SK-N-SH treated with all-trans-retinoic acid at 6 μM for 48 hours (cell line): Measurements from ENCODE around the gene FAM153A.
"Not testable (repeated sequence)": the region's sequence is repeated elsewhere in the genome, so short reads cannot be mapped to it uniquely, and the experiment has no call there.

Experiments used
- ATAC-seq: fragments of 200-7000 bp; cut with Tn5 transposase; 3 replicates; pipeline ENCODE4 v1.9.1; 2020; ENCODE audit warnings: mild to moderate bottlenecking, moderate library complexity

Gene FAM153A

DNA sequence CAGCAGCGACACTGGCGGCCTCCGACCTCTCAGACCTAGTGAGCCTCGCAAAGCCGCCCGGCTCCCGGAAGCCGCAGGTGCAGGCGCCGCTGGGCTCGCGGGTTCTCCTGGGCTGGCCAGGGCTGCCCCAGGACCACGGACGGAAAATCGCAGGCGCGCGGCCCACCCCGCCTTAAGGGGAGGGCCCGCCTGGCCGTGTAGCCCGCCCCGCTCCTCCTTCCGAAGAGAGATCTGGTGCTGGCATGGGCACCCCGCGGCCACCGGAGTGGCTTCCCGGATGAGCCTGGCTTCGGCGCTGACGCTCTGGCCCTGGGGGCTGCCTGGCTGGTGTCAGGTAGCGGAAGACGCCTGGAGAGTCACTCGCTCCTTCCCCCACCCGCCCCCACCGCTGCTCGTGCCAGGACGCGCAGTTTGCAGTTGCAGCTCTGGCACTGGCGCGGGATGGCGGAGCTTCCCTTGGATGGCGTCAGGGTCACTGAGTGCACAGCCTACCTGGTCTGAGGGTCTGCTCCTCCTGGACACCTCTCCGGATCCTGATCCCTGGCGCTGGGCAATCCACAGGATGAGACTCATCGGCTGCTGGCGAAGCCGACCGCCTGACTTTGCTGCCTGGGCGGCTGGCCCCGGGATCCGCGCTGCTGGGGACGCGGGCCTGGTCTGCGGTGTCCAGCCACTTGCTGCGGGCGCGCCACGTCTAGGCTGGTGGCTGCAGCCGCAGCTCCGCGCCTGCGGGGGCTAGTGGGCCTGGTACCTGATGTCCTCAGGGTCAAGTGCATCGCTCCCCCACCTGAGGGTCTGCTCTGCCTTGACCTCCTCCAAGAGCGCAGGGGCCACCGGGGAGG is at the start of gene FAM153A:
Gene FAM153A, minus strand, starts transcription at position 108 of the 842 bp plus-strand sequence.
- ATAC-seq: not testable (repeated sequence)

DNA sequence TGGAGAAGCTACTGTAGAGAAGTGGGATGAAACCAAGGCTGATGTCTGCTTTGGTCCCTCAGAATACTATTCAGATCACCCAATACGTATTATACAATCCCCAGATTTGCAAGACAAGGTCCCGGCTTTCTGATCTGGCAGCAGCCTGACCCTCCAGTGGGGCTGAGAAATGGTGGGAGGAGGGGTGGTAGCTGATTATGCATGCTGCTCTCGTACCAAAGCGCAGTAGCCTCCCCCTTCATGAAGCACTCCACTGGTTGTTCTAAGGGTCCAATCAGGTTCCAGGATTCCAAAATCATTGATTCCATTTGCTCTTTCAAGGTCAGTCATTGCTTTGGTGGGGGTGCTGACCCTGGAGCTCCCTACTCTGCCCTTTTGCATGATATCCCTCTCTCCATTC is 49.6 kb upstream of the FAM153A start:
- ATAC-seq: not testable (repeated sequence)

DNA sequence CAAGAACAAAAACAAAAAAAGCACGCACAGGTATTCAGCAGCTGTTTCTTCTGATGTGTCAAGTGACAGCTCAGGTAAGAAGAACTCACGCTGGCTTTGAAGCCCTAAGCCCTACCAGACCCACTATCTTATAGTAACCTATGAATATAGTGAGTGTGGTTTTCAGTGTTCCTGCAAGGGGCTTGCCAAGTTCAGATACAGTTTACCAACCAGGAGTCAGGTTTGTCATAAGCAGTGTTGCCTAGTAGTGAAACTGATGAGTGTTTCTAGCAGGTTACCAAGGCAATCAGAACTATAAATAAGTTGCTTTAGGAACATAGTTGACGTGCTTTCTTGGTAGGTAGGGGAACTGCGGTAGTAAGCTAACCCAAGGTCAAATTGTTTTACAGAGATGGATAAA is 43.4 kb upstream of the FAM153A start:
- ATAC-seq: not testable (repeated sequence)

DNA sequence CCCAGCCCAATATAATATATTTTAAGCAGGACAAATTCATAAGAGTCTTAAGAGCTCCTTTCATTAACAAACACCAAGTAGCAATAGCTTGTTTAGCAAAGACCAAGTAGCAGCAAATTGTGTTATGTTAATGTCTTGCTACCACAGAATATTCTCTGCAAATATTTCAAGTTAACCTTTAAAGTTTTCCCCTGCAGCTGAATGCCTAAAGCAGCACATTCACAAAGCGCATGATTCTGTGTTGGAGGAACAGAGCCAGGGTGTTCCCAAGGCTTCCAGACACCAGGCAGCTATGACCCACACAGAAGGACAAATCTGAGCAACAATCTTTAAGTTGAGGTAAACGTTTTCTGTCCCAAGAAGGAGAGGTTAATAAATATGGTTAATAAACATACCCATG is 42.1 kb upstream of the FAM153A start:
- ATAC-seq: not testable (repeated sequence)

DNA sequence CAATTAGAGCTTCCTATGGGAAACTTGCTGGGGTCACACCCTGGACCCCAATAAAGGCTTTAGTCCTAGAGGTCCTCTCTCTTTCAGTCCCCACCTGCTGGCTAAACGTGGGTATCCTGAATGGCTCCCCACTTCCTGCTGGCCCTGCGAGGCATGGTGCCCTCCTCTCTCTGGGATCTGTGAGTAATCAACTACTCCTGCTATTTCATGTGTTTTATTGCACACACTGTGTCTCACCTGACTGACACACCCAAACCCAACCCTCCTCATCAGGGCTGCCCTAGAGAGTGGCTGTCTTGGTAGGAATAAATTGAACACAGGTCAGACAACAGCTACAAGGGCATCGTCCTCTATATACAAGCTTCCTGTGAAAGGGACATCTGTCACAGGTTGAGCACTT is 39.8 kb upstream of the FAM153A start:
- not testable (repeated sequence) for ATAC-seq

DNA sequence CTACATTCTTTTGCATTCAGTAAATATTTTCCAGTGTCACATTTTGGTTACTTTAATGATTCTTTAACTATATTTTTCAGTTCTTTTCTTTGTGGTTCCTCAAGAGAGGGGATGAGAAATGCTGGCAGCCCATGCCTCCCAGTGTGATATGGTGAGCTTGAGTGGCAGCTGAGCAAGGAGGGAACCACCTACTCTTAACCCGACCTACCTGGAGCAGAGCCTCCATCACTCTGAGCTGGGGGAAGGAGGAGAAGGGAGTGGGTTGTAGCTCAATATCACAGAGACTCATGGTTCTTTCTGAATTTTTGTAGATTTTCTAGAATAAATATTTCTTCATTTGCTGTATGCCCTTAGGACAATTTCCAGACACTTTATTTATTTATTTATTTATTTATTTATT is 37.0 kb upstream of the FAM153A start:
- ATAC-seq: not testable (repeated sequence)

DNA sequence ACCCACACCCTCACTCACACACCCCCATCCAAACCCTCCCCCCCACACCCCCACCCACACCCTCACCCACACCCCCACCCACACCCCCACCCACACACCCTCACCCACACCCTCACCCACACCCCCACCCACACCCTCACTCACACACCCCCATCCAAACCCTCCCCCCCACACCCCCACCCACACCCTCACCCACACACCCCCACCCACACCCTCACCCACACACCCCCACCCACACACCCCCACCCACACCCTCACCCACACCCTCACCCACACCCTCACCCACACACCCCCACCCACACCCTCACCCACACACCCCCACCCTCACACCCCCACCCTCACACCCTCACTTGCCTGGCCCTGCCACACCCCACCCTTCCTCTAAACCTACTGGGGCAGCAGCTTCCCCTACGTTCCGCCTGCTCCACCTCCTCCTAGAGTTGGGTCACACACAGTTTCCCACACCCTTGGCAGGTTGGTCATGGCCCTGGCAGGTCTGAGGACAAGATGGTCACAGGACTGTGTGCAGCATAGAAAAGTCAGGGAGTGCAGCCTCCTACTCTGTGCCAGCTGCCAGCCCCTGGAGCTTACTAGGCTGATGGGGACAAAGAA is 30.2 kb upstream of the FAM153A start:
- not testable (repeated sequence) for ATAC-seq

DNA sequence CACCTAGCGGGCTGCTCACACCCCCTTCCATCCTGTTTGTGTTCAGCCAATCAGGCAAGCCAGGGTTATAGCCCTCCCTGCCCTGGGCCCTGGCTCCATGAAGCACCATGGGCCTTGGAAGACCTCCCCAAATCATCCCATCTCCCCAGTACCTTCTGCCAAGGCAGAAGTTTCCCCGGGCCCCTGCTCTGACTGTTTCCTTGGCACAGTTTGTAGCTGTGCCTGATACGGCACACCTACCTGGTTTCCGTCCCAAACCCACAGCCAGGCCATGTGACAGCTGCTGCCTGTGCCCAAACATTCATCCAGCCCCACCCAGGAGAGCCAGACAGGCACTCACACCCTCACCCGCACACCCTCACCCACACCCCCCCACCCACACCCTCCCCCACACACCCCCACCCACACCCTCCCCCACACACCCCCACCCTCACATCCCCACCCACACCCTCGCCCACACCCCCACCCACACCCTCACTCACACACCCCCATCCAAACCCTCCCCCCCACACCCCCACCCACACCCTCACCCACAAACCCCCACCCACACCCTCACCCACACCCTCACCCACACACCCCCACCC is 29.6 kb upstream of the FAM153A start:
- not testable (repeated sequence) for ATAC-seq

DNA sequence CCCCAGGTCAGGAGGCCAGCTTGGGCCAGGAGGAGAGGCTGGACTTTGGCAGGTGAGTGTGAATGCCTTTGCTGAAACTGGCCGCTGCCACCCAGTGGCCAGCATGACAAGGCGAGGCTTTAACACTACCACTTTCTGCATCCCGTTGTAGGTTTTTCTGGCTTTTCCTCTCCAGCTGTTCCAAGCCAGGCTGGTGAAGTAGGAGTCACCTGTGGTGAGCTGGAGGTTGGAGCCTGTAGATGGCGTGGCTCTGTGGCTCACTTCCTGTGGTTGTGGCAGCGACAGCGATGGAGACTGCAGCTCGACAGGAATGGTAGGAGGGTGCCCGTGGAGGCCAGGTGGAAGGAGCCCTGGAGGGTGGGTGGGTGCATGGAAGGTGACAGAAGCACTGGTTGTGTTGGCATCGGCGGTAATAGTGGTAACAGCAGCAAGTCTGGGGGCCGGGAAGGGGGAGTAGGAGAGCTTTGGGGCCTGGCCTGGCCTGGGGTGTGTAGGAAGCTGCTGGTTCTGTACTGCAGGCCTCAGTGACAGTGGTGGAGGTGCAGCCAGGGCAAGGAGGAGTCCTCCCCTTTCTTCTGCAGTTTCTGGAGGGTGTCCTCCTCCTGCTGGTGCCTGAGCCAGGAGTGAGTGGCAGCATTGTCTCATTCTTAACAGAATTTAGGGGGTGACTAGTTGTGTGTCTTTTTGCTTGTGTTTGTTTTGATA is 26.7 kb upstream of the FAM153A start:
- ATAC-seq: not testable (repeated sequence)

DNA sequence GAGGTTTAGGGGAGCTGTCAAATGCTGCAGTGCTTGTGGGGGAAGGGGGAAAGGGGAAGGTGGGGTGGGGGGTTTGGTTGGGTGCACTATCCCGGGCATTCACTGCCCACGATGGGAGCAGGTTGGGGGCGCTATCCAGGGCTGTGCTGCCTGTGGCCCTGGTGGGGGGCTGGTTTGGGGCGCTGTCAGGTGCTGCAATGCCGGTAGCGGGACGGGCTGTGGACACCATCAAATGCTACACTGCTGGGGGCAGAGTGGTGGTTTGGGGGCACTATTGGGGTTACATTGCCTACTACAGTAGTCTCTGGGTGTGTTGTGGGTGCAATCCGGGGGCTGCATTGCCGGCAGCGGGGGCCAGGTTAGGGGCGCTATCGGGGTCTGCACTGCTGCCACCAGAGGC is 25.7 kb upstream of the FAM153A start:
- not testable (repeated sequence) for ATAC-seq

DNA sequence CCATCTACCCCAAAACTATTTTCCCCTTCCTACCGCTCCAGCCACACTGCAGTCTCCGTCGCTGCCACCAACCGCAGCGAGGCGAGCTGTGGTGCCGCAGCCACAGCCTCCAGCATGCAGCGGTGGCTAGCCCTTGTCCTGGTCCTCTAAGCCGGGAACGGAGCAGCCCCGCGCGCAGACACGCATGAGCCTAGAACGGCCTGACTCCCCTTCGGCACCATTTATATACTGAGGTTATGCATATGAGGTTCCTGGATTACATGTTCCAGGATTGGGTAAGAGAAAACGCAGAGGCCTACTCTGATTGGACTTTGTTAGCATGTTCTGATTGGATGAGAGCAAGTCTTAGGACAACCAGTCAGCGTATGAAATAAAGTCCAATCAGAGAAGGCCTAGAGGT is 24.6 kb upstream of the FAM153A start:
- ATAC-seq: not testable (repeated sequence)

DNA sequence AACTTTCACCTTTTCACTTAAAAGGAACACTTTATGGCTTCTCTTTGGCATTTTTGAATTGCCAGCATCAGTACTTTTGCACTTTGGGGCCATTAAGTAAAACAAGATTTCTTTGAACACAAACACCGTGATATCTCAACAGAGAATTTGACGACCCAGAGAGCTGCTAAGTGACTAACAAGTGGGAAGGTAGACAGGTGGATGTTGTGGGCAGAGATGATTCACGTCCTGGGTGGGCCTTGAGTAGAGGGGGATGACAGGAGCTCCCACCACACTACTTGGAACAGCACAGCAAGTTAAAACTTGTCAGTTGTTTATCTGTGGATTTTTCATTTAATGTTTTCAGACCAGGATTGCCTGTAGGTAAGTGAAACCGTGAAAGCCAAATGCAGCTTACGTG is 18.7 kb upstream of the FAM153A start:
- ATAC-seq: not testable (repeated sequence)

DNA sequence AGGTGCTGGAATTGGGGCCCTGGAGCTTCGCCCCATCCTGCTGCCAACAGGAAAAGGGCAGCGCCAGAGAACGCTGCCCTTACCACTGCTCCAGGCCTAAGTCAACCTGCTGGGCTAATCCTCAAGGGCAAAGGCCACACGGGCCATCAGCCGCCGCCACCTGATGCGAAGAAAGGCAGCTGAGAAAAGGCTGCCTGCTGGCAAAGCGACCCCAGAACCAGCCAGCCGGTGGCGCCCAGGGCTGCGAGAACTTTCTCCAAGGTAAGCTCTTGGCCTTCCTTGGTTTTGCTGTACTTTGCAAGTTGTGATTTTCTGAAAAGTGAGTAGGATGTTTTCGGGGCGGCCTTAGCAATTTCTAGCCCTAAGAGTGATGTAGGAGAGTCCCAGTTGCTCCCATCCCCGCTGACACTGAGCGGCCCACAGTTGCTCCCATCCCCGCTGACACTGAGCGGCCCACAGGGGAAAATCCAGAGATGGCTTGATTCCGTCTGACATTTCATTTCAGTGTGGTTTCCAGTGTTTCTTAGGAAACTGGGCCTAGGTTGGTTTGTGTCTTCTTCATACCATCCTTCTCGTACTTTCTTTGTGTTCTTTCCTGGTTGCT is 15.6 kb upstream of the FAM153A start:
- not testable (repeated sequence) for ATAC-seq

DNA sequence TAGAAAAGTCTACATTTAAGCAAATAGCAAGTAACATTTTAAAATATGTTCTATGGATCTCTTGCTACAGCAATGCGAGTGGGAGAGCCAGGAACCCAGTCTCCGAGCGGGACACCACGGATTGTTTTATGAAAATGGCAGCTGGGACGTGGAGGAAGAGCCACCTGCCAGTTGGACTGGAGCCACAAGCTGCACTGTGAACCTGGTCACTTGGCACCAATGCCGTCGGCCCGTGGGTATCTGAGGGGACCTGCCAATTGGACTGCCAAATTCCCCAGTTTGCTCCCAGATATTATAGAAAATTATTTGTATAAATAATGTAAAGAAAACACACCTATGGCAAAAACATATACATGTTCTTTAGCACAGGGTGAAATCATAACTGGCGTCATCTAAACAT is 10.6 kb upstream of the FAM153A start:
- not testable (repeated sequence) for ATAC-seq

DNA sequence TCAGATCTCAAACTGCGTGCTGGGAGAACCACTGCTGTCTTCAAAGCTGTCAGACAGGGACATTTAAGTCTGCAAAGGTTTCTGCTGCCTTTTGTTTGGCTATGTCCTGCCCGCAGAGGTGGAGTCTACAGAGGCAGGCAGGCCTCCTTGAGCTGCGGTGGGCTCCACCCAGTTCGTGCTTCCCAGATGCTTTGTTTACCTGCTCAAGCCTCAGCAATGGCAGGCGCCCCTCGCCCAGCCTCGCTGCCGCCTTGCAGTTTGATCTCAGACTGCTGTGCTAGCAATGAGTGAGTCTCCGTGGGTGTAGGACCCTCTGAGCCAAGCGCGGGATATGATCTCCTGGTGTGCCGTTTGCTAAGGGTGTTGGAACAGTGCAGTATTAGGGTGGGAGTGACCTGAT is 8.9 kb upstream of the FAM153A start:
- ATAC-seq: not testable (repeated sequence)

DNA sequence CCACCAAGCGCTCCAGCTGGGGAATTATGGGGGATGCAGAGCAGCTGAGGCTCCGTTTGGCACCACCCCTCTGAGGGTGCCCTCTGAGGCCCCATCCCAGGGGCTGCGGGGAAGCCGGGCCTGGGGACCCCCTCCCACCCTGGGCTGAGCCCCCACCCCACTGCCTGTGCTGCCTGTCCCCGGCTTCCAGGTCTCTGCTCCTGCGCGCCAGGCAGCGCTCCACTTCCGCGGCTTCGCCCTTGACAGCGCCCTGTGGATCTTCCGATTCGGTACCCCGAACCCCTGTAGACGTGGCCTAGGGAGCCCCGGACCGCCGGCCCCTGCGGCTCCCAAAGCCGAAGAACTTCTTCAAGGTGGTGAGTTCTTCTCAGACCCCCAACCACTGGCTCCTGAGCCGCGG is 530 bp downstream of the FAM153A start:
- ATAC-seq: not testable (repeated sequence)

DNA sequence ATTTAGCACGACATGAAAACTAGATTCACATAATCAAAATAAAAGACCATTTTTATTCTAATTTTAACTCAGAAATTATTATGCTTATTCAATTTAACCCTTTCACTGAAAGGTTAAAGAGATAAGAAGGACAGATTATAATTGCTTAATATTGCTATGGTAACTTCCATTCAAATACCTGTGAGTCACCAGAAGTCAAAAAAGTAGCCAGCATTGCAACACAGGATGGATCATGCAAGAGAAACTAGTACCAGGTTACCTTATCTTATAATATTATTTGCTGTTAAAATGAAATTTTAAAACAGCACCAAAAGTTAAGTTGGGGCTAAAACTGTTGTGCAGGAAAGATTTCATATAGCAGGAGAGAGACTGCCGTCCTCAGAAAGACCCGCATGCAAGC is 11.5 kb downstream of the FAM153A start:
- not testable (repeated sequence) for ATAC-seq

DNA sequence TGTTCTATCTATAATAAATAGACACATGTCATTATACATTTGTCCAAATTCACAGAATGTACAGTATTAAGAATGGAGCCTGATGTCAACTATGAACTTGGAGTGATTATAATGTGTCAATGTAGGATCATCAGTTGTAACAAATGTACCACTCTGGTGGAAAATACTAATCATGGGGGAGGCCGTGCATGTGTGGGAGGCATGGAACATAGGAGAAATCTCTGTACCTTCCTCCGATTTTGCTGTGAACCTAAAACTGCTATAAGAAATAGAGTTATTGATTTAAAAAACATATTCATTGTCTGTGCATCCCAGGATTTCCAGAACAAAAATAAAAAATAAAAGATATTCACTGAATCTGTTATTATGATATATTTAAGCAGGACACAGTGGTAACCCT is 12.1 kb downstream of the FAM153A start:
- not testable (repeated sequence) for ATAC-seq

DNA sequence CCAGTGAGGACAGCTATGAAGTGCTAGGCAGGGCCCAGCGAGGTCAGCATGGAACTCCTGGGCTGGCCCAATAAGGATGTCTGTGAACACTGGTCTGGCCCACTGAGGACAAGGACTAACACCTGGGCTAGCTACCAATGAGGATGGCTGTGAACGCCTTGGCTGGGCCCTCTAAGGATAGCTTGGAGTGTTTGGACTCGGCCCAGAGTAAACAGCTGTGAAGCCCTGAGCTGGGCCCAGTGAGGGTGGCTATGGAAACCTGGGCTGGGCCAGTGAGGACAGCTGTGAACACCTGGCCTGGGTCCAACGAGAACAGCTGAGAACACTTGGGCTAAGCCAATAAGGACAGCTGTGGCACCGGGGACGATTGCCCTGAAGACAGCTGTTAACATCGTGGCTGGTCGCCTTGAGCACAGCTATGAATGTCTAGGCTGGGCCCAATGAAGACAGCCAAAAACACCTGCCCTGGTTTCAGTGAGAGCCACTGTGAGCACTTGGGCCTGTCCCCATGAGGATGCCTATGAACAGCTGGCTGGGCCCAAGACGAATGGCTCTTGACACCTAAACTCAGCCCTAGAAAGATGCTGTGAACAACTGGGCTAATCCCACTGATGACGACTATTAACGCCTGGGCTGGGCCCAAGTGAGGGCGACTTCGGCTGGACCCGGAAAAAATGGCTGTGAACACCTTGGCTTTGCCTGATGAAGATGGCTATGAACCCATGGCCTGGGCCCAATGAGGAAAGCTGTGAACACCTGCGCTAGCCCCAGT is 18.8 kb downstream of the FAM153A start:
- not testable (repeated sequence) for ATAC-seq

DNA sequence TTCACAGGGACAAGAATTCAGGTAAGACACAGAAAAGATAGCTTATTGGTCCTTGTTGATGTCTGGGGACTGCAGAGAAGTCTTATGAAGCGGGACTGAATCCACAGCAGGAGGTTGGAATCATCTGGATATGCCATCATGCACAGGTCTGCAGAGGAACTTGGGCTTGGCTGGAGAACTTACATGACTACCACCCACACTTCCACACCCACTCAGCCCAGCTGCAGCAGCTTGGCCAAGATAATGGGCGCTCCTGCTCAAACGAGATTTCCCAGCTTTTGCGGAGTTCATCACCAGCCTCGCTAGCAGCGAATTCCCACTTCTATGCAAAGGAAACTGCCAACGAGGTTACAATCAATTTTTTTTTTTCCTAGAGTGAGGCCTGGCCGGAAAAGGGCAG is 21.7 kb downstream of the FAM153A start:
- ATAC-seq: not testable (repeated sequence)

DNA sequence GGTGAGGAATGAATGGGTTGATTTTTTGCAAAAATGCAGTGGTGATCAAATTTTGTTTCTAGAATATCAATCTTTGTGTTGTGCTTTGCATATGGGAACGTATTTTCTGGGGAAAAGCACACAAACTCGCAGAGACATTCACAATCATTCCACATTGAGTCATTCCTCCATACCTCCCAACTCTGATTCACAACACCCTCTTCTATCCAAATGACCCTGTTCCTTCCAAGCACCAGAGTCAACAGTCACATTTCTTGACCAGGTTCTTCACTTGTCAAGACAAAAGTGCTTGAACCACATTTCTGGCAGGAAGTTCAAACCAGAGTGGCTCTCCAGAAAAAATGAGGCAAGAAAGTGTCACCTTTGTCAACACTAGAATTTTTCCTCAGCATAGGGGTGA is 35.3 kb downstream of the FAM153A start:
- ATAC-seq: not testable (repeated sequence)

DNA sequence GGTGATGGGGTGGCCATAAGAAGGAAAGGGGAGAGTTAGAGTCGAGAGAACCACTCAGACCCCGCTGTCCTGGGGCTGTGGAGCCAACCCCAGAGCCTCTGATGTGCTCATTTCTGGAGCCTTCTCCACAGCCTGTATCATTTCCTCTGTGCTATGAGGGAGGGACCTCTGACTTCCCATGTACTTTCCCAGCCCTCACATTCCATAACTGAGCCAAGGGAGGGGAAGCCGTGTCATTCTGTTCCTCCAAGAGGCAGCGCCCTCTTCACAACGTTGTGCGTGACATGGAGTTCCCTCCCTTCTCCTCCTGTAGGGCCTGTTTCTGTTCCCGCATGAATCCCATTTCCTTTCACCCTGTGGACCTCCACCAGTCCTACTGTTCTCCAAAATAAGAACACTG is 57.8 kb downstream of the FAM153A start:
- not testable (repeated sequence) for ATAC-seq
